Measurements from ENCODE around the gene VPREB3. TPM values are rescaled to one million over a fixed set of nuclear protein-coding genes. Genes with fewer than 3 reads are reported as not detected.
"Not testable (repeated sequence)": the region's sequence is repeated elsewhere in the genome, so short reads cannot be mapped to it uniquely, and the experiment has no call there.

VPREB3 gene
- total RNA-seq, 2 donors from 2014 or later: not detected

DNA sequence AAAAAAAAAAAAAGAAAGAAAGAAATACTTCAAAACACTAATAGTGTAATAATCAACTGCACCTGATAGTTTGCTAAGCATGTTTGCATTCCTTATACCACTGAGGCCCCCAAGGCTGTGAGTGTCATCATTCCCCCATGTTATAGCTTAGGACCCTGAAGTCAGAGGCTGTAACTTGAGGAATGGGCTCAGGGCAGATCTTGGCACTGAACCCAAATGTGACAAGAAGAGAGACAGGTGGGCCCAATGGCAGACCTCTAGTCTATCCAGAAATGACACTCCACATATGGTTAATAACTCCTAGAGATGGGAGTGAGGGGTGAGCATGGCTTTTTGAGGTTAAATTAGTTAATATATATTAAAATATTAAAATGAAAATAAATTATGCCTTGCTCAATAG, 16.5 kb downstream of the VPREB3 start:
- no peak for TF ChIP-seq POLR2A (IDR thresholded peaks at IDR 0.05)
- TF ChIP-seq, protein P1, sequence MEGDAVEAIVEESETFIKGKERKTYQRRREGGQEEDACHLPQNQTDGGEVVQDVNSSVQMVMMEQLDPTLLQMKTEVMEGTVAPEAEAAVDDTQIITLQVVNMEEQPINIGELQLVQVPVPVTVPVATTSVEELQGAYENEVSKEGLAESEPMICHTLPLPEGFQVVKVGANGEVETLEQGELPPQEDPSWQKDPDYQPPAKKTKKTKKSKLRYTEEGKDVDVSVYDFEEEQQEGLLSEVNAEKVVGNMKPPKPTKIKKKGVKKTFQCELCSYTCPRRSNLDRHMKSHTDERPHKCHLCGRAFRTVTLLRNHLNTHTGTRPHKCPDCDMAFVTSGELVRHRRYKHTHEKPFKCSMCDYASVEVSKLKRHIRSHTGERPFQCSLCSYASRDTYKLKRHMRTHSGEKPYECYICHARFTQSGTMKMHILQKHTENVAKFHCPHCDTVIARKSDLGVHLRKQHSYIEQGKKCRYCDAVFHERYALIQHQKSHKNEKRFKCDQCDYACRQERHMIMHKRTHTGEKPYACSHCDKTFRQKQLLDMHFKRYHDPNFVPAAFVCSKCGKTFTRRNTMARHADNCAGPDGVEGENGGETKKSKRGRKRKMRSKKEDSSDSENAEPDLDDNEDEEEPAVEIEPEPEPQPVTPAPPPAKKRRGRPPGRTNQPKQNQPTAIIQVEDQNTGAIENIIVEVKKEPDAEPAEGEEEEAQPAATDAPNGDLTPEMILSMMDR (IDR thresholded peaks at IDR 0.05): no peak
- ATAC-seq (no peak), DNase-seq (no peak)
- H3K36me3 ChIP-seq (replicated peaks in 1 of 2; ENCODE audit: insufficient read depth in 1 of 2, low read depth in 2 of 2): no peaks in the 10 kb centered on the region
- H3K4me1 ChIP-seq: no peaks in the 10 kb centered on the region
- no peaks in the 10 kb centered on the region for H3K27me3 ChIP-seq
- intact Hi-C loops (cut with DNase I): no loop called here
- H3K27ac ChIP-seq: no peak overlapping the region
- H3K4me3 ChIP-seq: no peak overlapping the region
- no peaks in the 10 kb centered on the region for H3K9me3 ChIP-seq

DNA sequence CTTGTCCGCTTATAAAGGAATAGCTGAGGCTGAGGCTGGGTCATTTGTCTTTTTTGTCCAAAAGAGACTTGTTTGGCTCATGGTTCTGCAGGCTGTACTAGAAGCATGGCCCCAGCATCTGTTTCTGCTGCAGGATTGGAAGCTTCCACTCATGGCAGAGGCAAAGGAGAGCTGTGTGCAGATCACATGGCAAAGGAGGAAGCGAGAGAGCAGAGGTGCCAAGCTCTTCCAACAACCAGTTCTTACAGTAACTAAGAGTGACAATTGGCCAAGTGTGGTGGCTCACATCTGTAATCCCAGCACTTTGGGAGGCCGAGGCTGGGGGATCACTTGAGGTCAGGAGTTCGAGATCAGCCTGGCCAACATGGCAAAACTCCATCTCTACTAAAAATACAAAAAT, 26.1 kb downstream of the VPREB3 start:
- H3K9me3 ChIP-seq; intact Hi-C loops (cut with DNase I); H3K4me3 ChIP-seq; H3K27ac ChIP-seq; H3K4me1 ChIP-seq; ATAC-seq; H3K36me3 ChIP-seq (replicated peaks in 1 of 2; ENCODE audit: insufficient read depth in 1 of 2, low read depth in 2 of 2); H3K27me3 ChIP-seq; DNase-seq: not testable (repeated sequence)
- WGBS, 2 donors: 77 to 84% methylated on average over 4 of the region's 4 CpGs

DNA sequence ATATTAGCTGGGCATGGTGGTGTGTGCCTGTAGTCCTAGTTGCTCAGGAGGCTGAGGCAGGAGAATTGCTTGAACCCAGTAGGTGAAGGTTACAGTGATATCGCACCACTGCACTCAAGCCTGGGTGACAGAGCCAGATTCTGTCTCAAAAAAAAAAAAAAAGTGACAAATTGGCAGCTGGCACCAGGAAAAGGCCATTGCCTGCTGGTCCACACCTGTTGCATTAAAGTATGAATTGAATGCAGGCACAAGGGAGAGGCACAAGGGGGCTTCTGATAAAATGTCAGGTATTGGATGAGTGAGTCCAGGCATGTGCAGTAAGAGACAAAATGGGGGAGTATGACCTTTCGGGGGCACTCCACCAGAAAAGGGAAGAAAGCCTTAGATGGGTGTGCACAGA, 31.5 kb downstream of the VPREB3 start:
- TF ChIP-seq, protein P1 (IDR thresholded peaks at IDR 0.05): no peak
- no peak for TF ChIP-seq POLR2A (IDR thresholded peaks at IDR 0.05)
- Histone ChIP-seq H3K36me3 (replicated peaks in 1 of 2; ENCODE audit: insufficient read depth in 1 of 2, low read depth in 2 of 2) (no peaks in the 10 kb centered on the region), H3K4me1 (no peaks in the 10 kb centered on the region), H3K4me3 (no peak overlapping the region), H3K9me3 (no peaks in the 10 kb centered on the region), H3K27me3 (no peaks in the 10 kb centered on the region), H3K27ac (no peak overlapping the region)
- intact Hi-C loops (cut with DNase I): no loop called here
- no peak for DNase-seq
- no peak for ATAC-seq
- 54 to 63% methylated on average over 2 of the region's 2 CpGs for WGBS, 2 donors

DNA sequence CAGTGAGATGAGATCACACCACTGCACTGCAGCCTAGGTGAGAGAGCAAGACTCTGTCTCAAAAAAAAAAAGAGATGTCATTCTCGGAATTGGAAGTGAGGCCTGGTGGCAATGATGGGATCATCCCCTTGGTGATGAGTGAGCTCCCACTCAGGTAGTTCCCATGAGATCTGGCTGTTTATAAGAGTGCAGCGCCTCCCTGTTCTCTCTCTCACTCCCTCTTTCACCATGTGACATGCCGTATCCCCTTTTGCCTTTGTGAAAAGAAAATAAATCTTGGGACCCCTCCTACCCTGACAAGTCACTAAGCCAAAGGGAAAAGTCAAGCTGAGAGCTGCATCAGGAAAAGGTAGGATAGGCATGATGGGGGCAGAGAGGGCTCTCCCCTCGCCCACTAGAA, 32.1 kb downstream of the VPREB3 start:
- ATAC-seq: no peak
- Histone ChIP-seq H3K4me3 (no peak overlapping the region), H3K9me3 (no peaks in the 10 kb centered on the region), H3K4me1 (peaks cover 4% of the 10 kb centered on the region), H3K27ac (no peak overlapping the region), H3K27me3 (no peaks in the 10 kb centered on the region), H3K36me3 (replicated peaks in 1 of 2; ENCODE audit: insufficient read depth in 1 of 2, low read depth in 2 of 2) (no peaks in the 10 kb centered on the region)
- intact Hi-C loops (cut with DNase I): no loop called here
- no peak for DNase-seq
- WGBS, 2 donors: 78 to 88% methylated on average over 4 of the region's 4 CpGs
- TF ChIP-seq, protein P1 (IDR thresholded peaks at IDR 0.05): no peak
- TF ChIP-seq POLR2A (IDR thresholded peaks at IDR 0.05): no peak

DNA sequence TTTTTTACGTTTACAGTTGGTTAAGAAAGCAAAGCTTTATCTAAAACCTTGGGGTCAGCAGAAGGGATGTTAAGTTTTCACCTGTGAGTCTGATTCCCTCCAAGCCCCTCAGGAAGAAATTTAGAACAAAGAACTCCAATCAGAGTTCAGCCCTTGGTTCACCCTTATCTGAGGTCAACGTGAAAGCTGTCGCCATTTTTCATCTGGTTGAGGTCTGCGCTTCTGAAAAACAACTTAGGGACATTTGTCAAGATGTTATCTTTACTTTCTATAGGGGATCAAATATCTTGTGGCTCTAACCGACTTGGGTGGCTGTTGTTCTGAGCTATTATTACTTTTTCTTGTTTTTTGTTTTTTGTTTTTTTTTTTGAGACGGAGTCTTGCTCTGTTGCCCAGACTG, 33.4 kb downstream of the VPREB3 start:
- intact Hi-C loops (cut with DNase I): no loop called here
- Histone ChIP-seq H3K4me3 (no peak overlapping the region), H3K4me1 (peaks cover 10% of the 10 kb centered on the region), H3K27ac (no peak overlapping the region), H3K27me3 (no peaks in the 10 kb centered on the region), H3K36me3 (replicated peaks in 1 of 2; ENCODE audit: insufficient read depth in 1 of 2, low read depth in 2 of 2) (no peaks in the 10 kb centered on the region), H3K9me3 (no peaks in the 10 kb centered on the region)
- no peak for ATAC-seq
- WGBS, 2 donors: 49 to 53% methylated on average over 6 of the region's 6 CpGs
- no peak for DNase-seq
- no peak for TF ChIP-seq POLR2A (IDR thresholded peaks at IDR 0.05)
- TF ChIP-seq, protein P1 (IDR thresholded peaks at IDR 0.05): no peak

All from body of pancreas (tissue), 4 donors.